ENCODE measurements around the gene FFAR1. TPM values are rescaled to one million over a fixed set of nuclear protein-coding genes. Genes with fewer than 3 reads are reported as not detected.

The FFAR1 gene
- total and polyA plus RNA-seq, 2 of the 8 experiments (the other 6 are each of a cell fraction or from before 2014, with no cell fraction given) = not detected

- no peaks in the 10 kb centered on the region for H3K79me1 ChIP-seq (ENCODE audit: low read depth, low read length)
- H3K18ac ChIP-seq (ENCODE audit: extremely low read depth, low read length) = no peak overlapping the region
- no peak overlapping the region for H4K8ac ChIP-seq (ENCODE audit: extremely low read depth, insufficient read depth, low read length)
- H4K20me1 ChIP-seq (replicated peaks in 1 of 2; ENCODE audit: control insufficient read depth in 1 of 2, insufficient read depth in 2 of 2, low read length in 2 of 2) = no peaks in the 10 kb centered on the region
- H3K79me2 ChIP-seq (ENCODE audit: control insufficient read depth in 1 of 2, insufficient read depth in 2 of 2, low read length in 2 of 2) = no peaks in the 10 kb centered on the region
- no peak for DNase-seq (ENCODE audit: low read depth in 1 of 2, low spot score in 2 of 2)
- no peak overlapping the region for H2BK5ac ChIP-seq (ENCODE audit: low read depth, low read length)
- ChIA-PET CTCF (ENCODE audit: partially characterized antibody) (interaction anchor here (0.9 to 1.3 kb wide), 3 partner anchors 9 to 73 kb away, joined by 3 read pairs; no protein-coding TSS in a partner anchor), POLR2A (ENCODE audit: partially characterized antibody) (interaction anchor here (1.5 kb wide), 1 partner anchor 169 kb away, joined by 6 read pairs; no protein-coding TSS in a partner anchor)
- H3K9ac ChIP-seq (replicated peaks in 1 of 4; ENCODE audit: extremely low read depth in 1 of 4, low read depth in 3 of 4, low read length in 3 of 4) = no peak overlapping the region
- no peak overlapping the region for H4K5ac ChIP-seq (ENCODE audit: insufficient read length, low read depth, low read length)
- H3K14ac ChIP-seq (ENCODE audit: insufficient read length) = no peak overlapping the region
- H3K23ac ChIP-seq (ENCODE audit: insufficient read length) = no peak overlapping the region
- H3K4ac ChIP-seq (replicated peaks; ENCODE audit: insufficient read length, low read depth, low read length) = no peak overlapping the region
- no peaks in the 10 kb centered on the region for H3K9me3 ChIP-seq (ENCODE audit: insufficient read depth in 2 of 2, low read depth in 1 of 2, low read length in 1 of 2)
- no peaks in the 10 kb centered on the region; the same call in 1 of the 2 replicates for H3K23me2 ChIP-seq (ENCODE audit: low read depth, low read length)
- H3K56ac ChIP-seq (replicated peaks; ENCODE audit: insufficient read length, low read depth, low read length) = no peak overlapping the region
- no peak overlapping the region for H2AFZ ChIP-seq (ENCODE audit: low read length)
- no peak overlapping the region for H2BK12ac ChIP-seq (ENCODE audit: low read depth, low read length)
- no peak overlapping the region for H2BK15ac ChIP-seq (ENCODE audit: low read length)
- no peak overlapping the region for H4K91ac ChIP-seq (replicated peaks; ENCODE audit: insufficient read length, low read length)
- no peak overlapping the region for H2BK120ac ChIP-seq (replicated peaks; ENCODE audit: low read depth, low read length)
- no peak overlapping the region for H3K4me2 ChIP-seq (ENCODE audit: insufficient read depth in 1 of 2, low read depth in 2 of 2, low read length in 2 of 2)
- FAIRE-seq = no peak
- H2BK20ac ChIP-seq (ENCODE audit: low read length) = no peak overlapping the region
- H3K27me3 ChIP-seq (replicated peaks in 1 of 4; ENCODE audit: control insufficient read depth in 3 of 4, extremely low read depth in 1 of 4, insufficient read depth in 3 of 4, low read length in 3 of 4) = no peaks in the 10 kb centered on the region
- no peaks in the 10 kb centered on the region for H3K4me1 ChIP-seq (replicated peaks in 1 of 4; ENCODE audit: control insufficient read depth in 3 of 4, insufficient read depth in 4 of 4, low read length in 3 of 4)
- no peaks in the 10 kb centered on the region for H3K36me3 ChIP-seq (ENCODE audit: control insufficient read depth in 2 of 4, insufficient read depth in 4 of 4, low read length in 3 of 4)
- 90% methylated on average over 14 of the region's 14 CpGs; no CpG with 5 or more reads in 1 of the 2 experiments for WGBS, 2 experiments (ENCODE audit: extremely low coverage in 1 of 2, insufficient coverage in 1 of 2, insufficient read length in 1 of 2, insufficient replicate concordance in 2 of 2, low coverage in 1 of 2, low lambda C conversion rate in 2 of 2, missing lambda C conversion rate in 1 of 2)
- H2AK5ac ChIP-seq (ENCODE audit: low read depth, low read length) = no peak overlapping the region
- H3K4me3 ChIP-seq (ENCODE audit: extremely low read depth in 1 of 4, insufficient read depth in 2 of 4, low read depth in 3 of 4, low read length in 4 of 4) = no peak overlapping the region
- H3K27ac ChIP-seq (ENCODE audit: low read depth, low read length) = no peak overlapping the region
Measured at GRCh38 chr19:35341565-35342225, 6.0 kb upstream of the FFAR1 start.
